ENCODE measurements around the gene PDZD2. TPM values are rescaled to one million over a fixed set of nuclear protein-coding genes. Genes with fewer than 3 reads are reported as not detected.

The PDZD2 gene
- total and polyA plus RNA-seq, 2 donors (not counting 3 experiments of a cell fraction or from before 2014, with no cell fraction given): 0.66 to 6.9 TPM

DNA sequence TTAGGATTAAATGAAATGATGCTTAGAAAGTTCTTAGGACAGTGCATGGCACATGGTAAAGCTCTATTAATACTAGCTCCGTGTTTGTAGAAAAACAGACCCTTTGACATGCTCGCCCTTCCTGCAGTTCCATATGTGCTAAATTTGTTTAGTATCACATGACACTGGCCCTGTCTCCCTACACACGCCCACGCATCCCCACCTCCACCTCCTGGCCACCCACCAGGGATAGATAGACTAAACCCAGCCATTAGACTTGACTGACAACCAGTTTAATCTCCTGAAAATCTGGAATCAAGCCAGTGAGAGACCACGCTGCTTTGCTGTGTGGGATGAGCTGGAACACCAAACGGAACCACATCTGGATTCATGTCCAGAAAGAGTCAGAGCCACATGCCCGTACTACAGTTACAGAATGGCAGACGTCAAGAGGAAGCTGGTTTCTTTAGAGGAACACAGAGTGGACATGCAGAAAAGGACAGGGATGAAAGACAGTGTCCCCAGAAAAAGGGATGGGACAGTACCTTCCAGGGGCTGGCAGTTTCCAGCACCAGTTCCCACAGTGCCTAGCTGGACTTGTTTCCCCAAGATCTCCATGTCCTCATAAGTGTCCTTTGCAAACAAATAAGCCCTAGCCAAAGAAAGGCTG is 186.1 kb downstream of the PDZD2 start:
- TF ChIP-seq, protein P1, sequence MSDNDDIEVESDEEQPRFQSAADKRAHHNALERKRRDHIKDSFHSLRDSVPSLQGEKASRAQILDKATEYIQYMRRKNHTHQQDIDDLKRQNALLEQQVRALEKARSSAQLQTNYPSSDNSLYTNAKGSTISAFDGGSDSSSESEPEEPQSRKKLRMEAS (IDR thresholded peaks at IDR 0.05; ENCODE audit: insufficient read depth, insufficient read length): no peak
- TF ChIP-seq MYC (IDR thresholded peaks at IDR 0.05; ENCODE audit: low read depth, low read length) (no peak), FOS (IDR thresholded peaks at IDR 0.05; ENCODE audit: borderline replicate concordance, insufficient read depth, low read length) (no peak), JUN (IDR thresholded peaks at IDR 0.05; ENCODE audit: borderline replicate concordance, insufficient read depth, insufficient read length, low read depth) (no peak)
- ChIA-PET CTCF (interaction anchor here (0.7 to 6.4 kb wide), 13 partner anchors 13 to 407 kb away, joined by 3 to 189 read pairs (median 4); no protein-coding TSS in a partner anchor), POLR2A (interaction anchor here (0.6 kb wide), 1 partner anchor 340 kb away, joined by 4 read pairs; no protein-coding TSS in a partner anchor)
- Histone ChIP-seq H3K9me1 (replicated peaks; ENCODE audit: control insufficient read depth, extremely low read depth, insufficient read depth, low read length) (no peaks in the 10 kb centered on the region), H4K20me1 (replicated peaks; ENCODE audit: control insufficient read depth, extremely low read depth, insufficient read depth, low read length) (no peaks in the 10 kb centered on the region), H3K79me2 (ENCODE audit: control insufficient read depth, insufficient read depth, low read length) (no peaks in the 10 kb centered on the region), H3K9ac (replicated peaks; ENCODE audit: extremely low read depth, insufficient read depth, low read length) (no peak overlapping the region), H3K27me3 (ENCODE audit: control insufficient read depth in 2 of 2, insufficient read depth in 2 of 2, low read length in 2 of 2) (no peaks in the 10 kb centered on the region), H3K9me3 (replicated peaks; ENCODE audit: control insufficient read depth, insufficient read depth, low read length) (no peaks in the 10 kb centered on the region), H3K4me2 (ENCODE audit: insufficient read depth, low read length) (no peak overlapping the region), H3K27ac (ENCODE audit: insufficient read depth, low read depth, low read length) (no peak overlapping the region), H3K36me3 (ENCODE audit: control insufficient read depth in 2 of 2, extremely low read depth in 1 of 2, insufficient read depth in 2 of 2, low read length in 2 of 2) (no peaks in the 10 kb centered on the region), H3K4me1 (ENCODE audit: control insufficient read depth, extremely low read depth, insufficient read depth, low read length) (no peaks in the 10 kb centered on the region), H3K4me3 (replicated peaks in 1 of 3; ENCODE audit: insufficient read depth in 1 of 3, low read depth in 1 of 3, low read length in 3 of 3) (no peak overlapping the region), H2AFZ (ENCODE audit: low read depth, low read length) (no peak overlapping the region)
- no peak for FAIRE-seq
- dilution Hi-C loops (cut with MboI; ENCODE audit: extremely low pct_ligation_motif_present, low sequenced_read_pairs) (no loop called here), intact Hi-C loops (cut with micrococcal nuclease) (loop anchor here (1.0 kb wide), 3 partner anchors 251 to 504 kb away; no protein-coding TSS in a partner anchor)
- BruUV-seq (replicated peaks): no TSS peak
- DNase-seq (ENCODE audit: low read depth, low spot score): no peak

DNA sequence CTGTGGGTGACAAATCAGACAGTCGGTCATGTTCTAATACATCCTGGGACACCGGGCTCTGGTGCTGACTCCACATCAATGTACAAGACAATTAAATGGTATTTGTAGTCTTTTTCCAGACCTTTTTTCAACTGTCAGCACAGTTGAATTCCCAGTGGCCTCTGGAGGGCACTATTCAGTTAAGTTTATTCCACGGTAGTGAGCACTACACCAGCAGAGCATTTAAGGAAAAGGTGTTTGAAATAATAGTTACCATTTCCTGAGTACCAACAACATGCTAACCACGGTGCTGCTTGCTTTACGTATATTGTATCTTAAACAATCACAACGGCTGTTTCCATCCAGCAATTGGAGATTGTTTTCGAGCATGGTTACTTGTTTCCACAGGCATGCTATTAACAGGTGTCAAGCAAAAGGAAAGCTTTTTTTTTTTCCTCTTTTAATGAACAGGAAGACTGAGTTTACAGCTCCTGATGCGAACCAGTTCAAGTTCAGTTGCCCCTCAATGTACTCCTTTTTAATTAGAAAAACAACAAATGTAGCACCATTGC is 186.7 kb downstream of the PDZD2 start:
- Histone ChIP-seq H2AFZ (ENCODE audit: low read depth, low read length) (no peak overlapping the region), H3K9me3 (replicated peaks; ENCODE audit: control insufficient read depth, insufficient read depth, low read length) (no peaks in the 10 kb centered on the region), H3K4me1 (ENCODE audit: control insufficient read depth, extremely low read depth, insufficient read depth, low read length) (no peaks in the 10 kb centered on the region), H3K9me1 (replicated peaks; ENCODE audit: control insufficient read depth, extremely low read depth, insufficient read depth, low read length) (no peaks in the 10 kb centered on the region), H3K27ac (ENCODE audit: insufficient read depth, low read depth, low read length) (no peak overlapping the region), H3K27me3 (ENCODE audit: control insufficient read depth in 2 of 2, insufficient read depth in 2 of 2, low read length in 2 of 2) (no peaks in the 10 kb centered on the region), H3K79me2 (ENCODE audit: control insufficient read depth, insufficient read depth, low read length) (no peaks in the 10 kb centered on the region), H4K20me1 (replicated peaks; ENCODE audit: control insufficient read depth, extremely low read depth, insufficient read depth, low read length) (no peaks in the 10 kb centered on the region), H3K4me3 (replicated peaks in 1 of 3; ENCODE audit: insufficient read depth in 1 of 3, low read depth in 1 of 3, low read length in 3 of 3) (no peak overlapping the region), H3K36me3 (ENCODE audit: control insufficient read depth in 2 of 2, extremely low read depth in 1 of 2, insufficient read depth in 2 of 2, low read length in 2 of 2) (no peaks in the 10 kb centered on the region), H3K9ac (replicated peaks; ENCODE audit: extremely low read depth, insufficient read depth, low read length) (no peak overlapping the region), H3K4me2 (ENCODE audit: insufficient read depth, low read length) (no peak overlapping the region)
- intact Hi-C loops (cut with micrococcal nuclease): loop anchor here (1.0 kb wide), 3 partner anchors 251 to 504 kb away; no protein-coding TSS in a partner anchor
- dilution Hi-C loops (cut with MboI; ENCODE audit: extremely low pct_ligation_motif_present, low sequenced_read_pairs): no loop called here
- ChIA-PET CTCF (interaction anchor here (0.6 to 6.4 kb wide), 16 partner anchors 9 to 504 kb away, joined by 3 to 189 read pairs (median 4); no protein-coding TSS in a partner anchor), POLR2A (no interaction called here)
- no TSS peak for BruUV-seq (replicated peaks)
- TF ChIP-seq, protein P1 (IDR thresholded peaks at IDR 0.05; ENCODE audit: insufficient read depth, insufficient read length): no peak
- TF ChIP-seq, protein P2, sequence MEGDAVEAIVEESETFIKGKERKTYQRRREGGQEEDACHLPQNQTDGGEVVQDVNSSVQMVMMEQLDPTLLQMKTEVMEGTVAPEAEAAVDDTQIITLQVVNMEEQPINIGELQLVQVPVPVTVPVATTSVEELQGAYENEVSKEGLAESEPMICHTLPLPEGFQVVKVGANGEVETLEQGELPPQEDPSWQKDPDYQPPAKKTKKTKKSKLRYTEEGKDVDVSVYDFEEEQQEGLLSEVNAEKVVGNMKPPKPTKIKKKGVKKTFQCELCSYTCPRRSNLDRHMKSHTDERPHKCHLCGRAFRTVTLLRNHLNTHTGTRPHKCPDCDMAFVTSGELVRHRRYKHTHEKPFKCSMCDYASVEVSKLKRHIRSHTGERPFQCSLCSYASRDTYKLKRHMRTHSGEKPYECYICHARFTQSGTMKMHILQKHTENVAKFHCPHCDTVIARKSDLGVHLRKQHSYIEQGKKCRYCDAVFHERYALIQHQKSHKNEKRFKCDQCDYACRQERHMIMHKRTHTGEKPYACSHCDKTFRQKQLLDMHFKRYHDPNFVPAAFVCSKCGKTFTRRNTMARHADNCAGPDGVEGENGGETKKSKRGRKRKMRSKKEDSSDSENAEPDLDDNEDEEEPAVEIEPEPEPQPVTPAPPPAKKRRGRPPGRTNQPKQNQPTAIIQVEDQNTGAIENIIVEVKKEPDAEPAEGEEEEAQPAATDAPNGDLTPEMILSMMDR (IDR thresholded peaks at IDR 0.05; ENCODE audit: extremely low read depth in 1 of 2, insufficient read depth in 1 of 2, low read depth in 1 of 2, low read length in 2 of 2): peak; percentile 58 to 64
- TF ChIP-seq FOS (IDR thresholded peaks at IDR 0.05; ENCODE audit: borderline replicate concordance, insufficient read depth, low read length): no peak
- FAIRE-seq (peak; percentile 55), DNase-seq (ENCODE audit: low read depth, low spot score) (peak; percentile 72)

Data from endothelial cell of umbilical vein (primary cell).